DMS 273 (cell line): Measurements from ENCODE around the gene KIRREL3.
A peak's percentile ranks its signal among the peaks of the same experiment; 100 is the strongest.

Experiments
- DNase-seq: peaks from one replicate; lab custom pipeline; 2025; ENCODE audit not compliant: unreplicated experiment; lab: John Stamatoyannopoulos, UW

Gene KIRREL3

GRCh38 chr11:126874831-126875230 lies 125.7 kb downstream of the KIRREL3 start:
- no peak for DNase-seq

- DNase-seq: no peak
Observed at GRCh38 chr11:126874276-126874675, 126.3 kb downstream of the KIRREL3 start.

GRCh38 chr11:126871792-126872191 lies 128.8 kb downstream of the KIRREL3 start:
- no peak for DNase-seq

- DNase-seq: no peak
Observed at GRCh38 chr11:126870021-126870420, 130.5 kb downstream of the KIRREL3 start.

GRCh38 chr11:126868741-126869140 lies 131.8 kb downstream of the KIRREL3 start:
- no peak for DNase-seq

- DNase-seq: no peak
Observed at GRCh38 chr11:126864934-126865333, 135.6 kb downstream of the KIRREL3 start.

- no peak for DNase-seq
Observed at GRCh38 chr11:126863294-126863997, 137.1 kb downstream of the KIRREL3 start.

GRCh38 chr11:126862664-126863243 lies 137.8 kb downstream of the KIRREL3 start:
- DNase-seq: no peak

GRCh38 chr11:126861796-126862459 lies 138.6 kb downstream of the KIRREL3 start:
- DNase-seq: no peak

GRCh38 chr11:126857860-126858808 lies 142.4 kb downstream of the KIRREL3 start:
- DNase-seq: peak; percentile 3

- no peak for DNase-seq
Observed at GRCh38 chr11:126855536-126855935, 145.0 kb downstream of the KIRREL3 start.

- DNase-seq: no peak
Observed at GRCh38 chr11:126853732-126854131, 146.8 kb downstream of the KIRREL3 start.

- DNase-seq: no peak
Observed at GRCh38 chr11:126844789-126845188, 155.8 kb downstream of the KIRREL3 start.

- no peak for DNase-seq
Observed at GRCh38 chr11:126843096-126843495, 157.5 kb downstream of the KIRREL3 start.

GRCh38 chr11:126841999-126842398 lies 158.6 kb downstream of the KIRREL3 start:
- DNase-seq: no peak

- no peak for DNase-seq
Observed at GRCh38 chr11:126840975-126841374, 159.6 kb downstream of the KIRREL3 start.

GRCh38 chr11:126840201-126840886 lies 160.2 kb downstream of the KIRREL3 start:
- no peak for DNase-seq

- no peak for DNase-seq
Observed at GRCh38 chr11:126839496-126839895, 161.1 kb downstream of the KIRREL3 start.

- no peak for DNase-seq
Observed at GRCh38 chr11:126838779-126839178, 161.8 kb downstream of the KIRREL3 start.

- DNase-seq: no peak
Observed at GRCh38 chr11:126837581-126837980, 163.0 kb downstream of the KIRREL3 start.

- no peak for DNase-seq
Observed at GRCh38 chr11:126834573-126834972, 166.0 kb downstream of the KIRREL3 start.
